DOHH2 (cell line): ENCODE measurements around the gene TBC1D24.

Source experiments
- H3F3A ChIP-seq: fragments of 200-600 bp; sonication (generic), shearing (Covaris generic); 2 replicates; pipeline ENCODE4 v1.6.0; 2016; ENCODE audit warnings: antibody characterized with exemption, mild to moderate bottlenecking; ENCODE audit not compliant: control insufficient read depth, insufficient read depth
- H3K27ac ChIP-seq: fragments of 200-600 bp; sonication (generic); 2 replicates; pipeline ENCODE4 v1.5.1; 2014; ENCODE audit warnings: low read depth, mild to moderate bottlenecking, low read length, moderate library complexity
- H3K27me3 ChIP-seq: fragments of 200-600 bp; sonication (generic); 2 replicates; pipeline ENCODE4 v1.6.1; 2014; ENCODE audit warnings: mild to moderate bottlenecking, low read length, mixed read lengths; ENCODE audit not compliant: control insufficient read depth
- H3K36me3 ChIP-seq: fragments of 200-600 bp; sonication (generic); 2 replicates; pipeline ENCODE4 v1.6.1; 2014; ENCODE audit warnings: mild to moderate bottlenecking, low read length, moderate library complexity, mixed read lengths; ENCODE audit not compliant: control insufficient read depth
- H3K4me1 ChIP-seq: fragments of 200-600 bp; sonication (generic); 2 replicates; pipeline ENCODE4 v1.6.1; 2014; ENCODE audit warnings: mild to moderate bottlenecking, low read length, mixed read lengths; ENCODE audit not compliant: control insufficient read depth
- H3K4me2 ChIP-seq: fragments of 200-600 bp; sonication (generic); 2 replicates; pipeline ENCODE4 v1.6.0; 2014; ENCODE audit warnings: mild to moderate bottlenecking, low read length, moderate library complexity
- H3K4me3 ChIP-seq: fragments of 200-600 bp; sonication (generic); 2 replicates; pipeline ENCODE4 v1.5.1; 2014; ENCODE audit warnings: mild to moderate bottlenecking, low read length, mixed read lengths
- H3K79me2 ChIP-seq: fragments of 200-600 bp; sonication (generic); 2 replicates; pipeline ENCODE4 v1.6.1; 2014; ENCODE audit warnings: mild to moderate bottlenecking, low read length, mixed read lengths; ENCODE audit not compliant: control insufficient read depth
- H3K9me2 ChIP-seq: fragments of 200-600 bp; sonication (generic); replicated peaks from 2 replicates; pipeline ENCODE4 v1.6.1; 2014; ENCODE audit warnings: mild to moderate bottlenecking, low read length, mixed read lengths; ENCODE audit not compliant: control insufficient read depth
- H3K9me3 ChIP-seq: fragments of 200-600 bp; sonication (generic); 2 replicates; pipeline ENCODE4 v1.6.1; 2014; ENCODE audit warnings: antibody characterized with exemption, low read length, mixed read lengths; ENCODE audit not compliant: control insufficient read depth, insufficient read depth
- H4K20me1 ChIP-seq: fragments of 200-600 bp; sonication (generic); 2 replicates; pipeline ENCODE4 v1.6.0; 2014; ENCODE audit warnings: low read depth, mild to moderate bottlenecking, antibody characterized with exemption, low read length, moderate library complexity; ENCODE audit not compliant: control insufficient read depth, insufficient read depth
- EZH2phosphoT487 ChIP-seq: fragments of 200-600 bp; sonication (generic); IDR thresholded peaks from 2 replicates; pipeline ENCODE4 v1.6.1; 2017; ENCODE audit warnings: borderline replicate concordance, mild to moderate bottlenecking, antibody characterized with exemption, low read length, moderate library complexity, mixed read lengths
- TF ChIP-seq, protein P1 (sequence below): fragments of 200-600 bp; sonication (generic); IDR thresholded peaks from one replicate; pipeline ENCODE4 v1.5.1; 2014; ENCODE audit warnings: antibody characterized with exemption, mild to moderate bottlenecking, low read depth, low read length; ENCODE audit not compliant: poor library complexity, severe bottlenecking

The TBC1D24 gene

GRCh38 chr16:2527784-2528100, 52.8 kb downstream of the TBC1D24 start:
- no peaks in the 10 kb centered on the region for H3K27me3 ChIP-seq
- no peak overlapping the region for H3K4me2 ChIP-seq
- H3K36me3 ChIP-seq = peaks cover 45% of the 10 kb centered on the region
- H3K4me1 ChIP-seq = peaks cover 11% of the 10 kb centered on the region
- no peaks in the 10 kb centered on the region for H4K20me1 ChIP-seq
- H3F3A ChIP-seq = peaks cover 3% of the 10 kb centered on the region
- H3K4me3 ChIP-seq = no peak overlapping the region
- H3K9me3 ChIP-seq = no peaks in the 10 kb centered on the region
- no peaks in the 10 kb centered on the region for H3K79me2 ChIP-seq
- H3K9me2 ChIP-seq = no peaks in the 10 kb centered on the region
- TF ChIP-seq, protein P1, sequence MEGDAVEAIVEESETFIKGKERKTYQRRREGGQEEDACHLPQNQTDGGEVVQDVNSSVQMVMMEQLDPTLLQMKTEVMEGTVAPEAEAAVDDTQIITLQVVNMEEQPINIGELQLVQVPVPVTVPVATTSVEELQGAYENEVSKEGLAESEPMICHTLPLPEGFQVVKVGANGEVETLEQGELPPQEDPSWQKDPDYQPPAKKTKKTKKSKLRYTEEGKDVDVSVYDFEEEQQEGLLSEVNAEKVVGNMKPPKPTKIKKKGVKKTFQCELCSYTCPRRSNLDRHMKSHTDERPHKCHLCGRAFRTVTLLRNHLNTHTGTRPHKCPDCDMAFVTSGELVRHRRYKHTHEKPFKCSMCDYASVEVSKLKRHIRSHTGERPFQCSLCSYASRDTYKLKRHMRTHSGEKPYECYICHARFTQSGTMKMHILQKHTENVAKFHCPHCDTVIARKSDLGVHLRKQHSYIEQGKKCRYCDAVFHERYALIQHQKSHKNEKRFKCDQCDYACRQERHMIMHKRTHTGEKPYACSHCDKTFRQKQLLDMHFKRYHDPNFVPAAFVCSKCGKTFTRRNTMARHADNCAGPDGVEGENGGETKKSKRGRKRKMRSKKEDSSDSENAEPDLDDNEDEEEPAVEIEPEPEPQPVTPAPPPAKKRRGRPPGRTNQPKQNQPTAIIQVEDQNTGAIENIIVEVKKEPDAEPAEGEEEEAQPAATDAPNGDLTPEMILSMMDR = no peak
- TF ChIP-seq EZH2phosphoT487 = no peak
- H3K27ac ChIP-seq = no peak overlapping the region

GRCh38 chr16:2528161-2529060, 53.5 kb downstream of the TBC1D24 start:
- H3K4me3 ChIP-seq = no peak overlapping the region
- H3K79me2 ChIP-seq = no peaks in the 10 kb centered on the region
- no peaks in the 10 kb centered on the region for H3K9me2 ChIP-seq
- TF ChIP-seq EZH2phosphoT487 = no peak
- TF ChIP-seq, protein P1 = no peak
- no peaks in the 10 kb centered on the region for H3K27me3 ChIP-seq
- H3K4me1 ChIP-seq = peaks cover 16% of the 10 kb centered on the region
- no peak overlapping the region for H3K4me2 ChIP-seq
- H3F3A ChIP-seq = peaks cover 3% of the 10 kb centered on the region
- peaks cover 41% of the 10 kb centered on the region for H3K36me3 ChIP-seq
- no peaks in the 10 kb centered on the region for H3K9me3 ChIP-seq
- no peak overlapping the region for H3K27ac ChIP-seq
- H4K20me1 ChIP-seq = no peaks in the 10 kb centered on the region

GRCh38 chr16:2529061-2529931, 54.4 kb downstream of the TBC1D24 start:
- TF ChIP-seq, protein P1 = no peak
- TF ChIP-seq EZH2phosphoT487 = no peak
- Histone ChIP-seq H3K9me2 (no peaks in the 10 kb centered on the region), H3F3A (peaks cover 6% of the 10 kb centered on the region), H3K79me2 (no peaks in the 10 kb centered on the region), H3K27ac (no peak overlapping the region), H3K27me3 (no peaks in the 10 kb centered on the region), H3K4me2 (no peak overlapping the region), H3K36me3 (peaks cover 32% of the 10 kb centered on the region), H3K4me3 (no peak overlapping the region), H3K4me1 (peaks cover 19% of the 10 kb centered on the region), H3K9me3 (no peaks in the 10 kb centered on the region), H4K20me1 (no peaks in the 10 kb centered on the region)
